Motor neuron (in vitro differentiated cells): ENCODE measurements around the gene PRKACA. TPM values are rescaled to one million over a fixed set of nuclear protein-coding genes. Genes with fewer than 3 reads are reported as not detected.
A peak's percentile ranks its signal among the peaks of the same experiment; 100 is the strongest.
"Not testable (repeated sequence)": the region's sequence is repeated elsewhere in the genome, so short reads cannot be mapped to it uniquely, and the experiment has no call there.

Experiments
- ATAC-seq, 8 experiments: fragments of 200-7000 bp; cut with Tn5 transposase; replicated peaks in 6 of 8; 2 replicates each; pipeline ENCODE4 v1.8.0; 2021; ENCODE audit warnings: mild to moderate bottlenecking in 8 of 8, moderate library complexity in 8 of 8
- H3K27ac ChIP-seq, 2 donors: fragments of 250-450 bp; sonication (Bioruptor Pico); 2 replicates each; pipeline ENCODE4 v1.9.0; 2021; ENCODE audit warnings: antibody characterized with exemption in 2 of 2, mild to moderate bottlenecking in 2 of 2, moderate library complexity in 1 of 2
- H3K4me1 ChIP-seq, 2 donors: fragments of 250-450 bp; sonication (Bioruptor Pico); replicated peaks in 1 of 2; 2 replicates each; pipeline ENCODE4 v1.6.1; 2021; ENCODE audit warnings: antibody characterized with exemption in 2 of 2, mild to moderate bottlenecking in 2 of 2, moderate library complexity in 1 of 2
- H3K4me3 ChIP-seq, 5 donors: fragments of 250-450 bp; sonication (Bioruptor Pico); 2 replicates each; pipeline ENCODE4 v1.9.0; 2021; ENCODE audit warnings: antibody characterized with exemption in 5 of 5, mild to moderate bottlenecking in 5 of 5, moderate library complexity in 4 of 5
- WGBS, 10 experiments: fragments of 450-650 bp; shearing (Covaris generic); methylation state at CpG; one replicate each; pipeline ENCODE4 v1.0.0; 2022; 5-methylcytosine and 5-hydroxymethylcytosine counted together
- in situ Hi-C, 9 experiments: fragments of 400-800 bp; cut with MboI; loops; one replicate each; pipeline ENCODE4 v1.15.0; 2021; ENCODE audit warnings: low sequenced_read_pairs in 9 of 9, low pct_unique_long_range_greater_than_20kb in 2 of 9; ENCODE audit not compliant: unreplicated experiment in 9 of 9
- total RNA-seq, 8 experiments: library from RNA; unstranded; fragments of 300-600 nt; gene quantifications; 2 replicates each; pipeline versions ENCODE4 v1.2.3 to v1.2.4, GENCODE V29; 2022

Gene PRKACA
- total RNA-seq, 8 experiments from 2014 or later, result 15.9 to 51.5 (median 31.9) TPM

GRCh38 chr19:14053500-14053899, 64.1 kb downstream of the PRKACA start:
- Histone ChIP-seq H3K4me1 (peaks cover 0 to 4% of the 10 kb centered on the region in 2 donors), H3K4me3 (no peak overlapping the region), H3K27ac (no peak overlapping the region)
- no peak for ATAC-seq
- in situ Hi-C loops, result loop anchor here in 6 of 9 experiments (25.0 kb wide), 2 partner anchors 166 to 466 kb away; partner anchors contain the start of gene NANOS3 (in 6 of the 6)
- 100% methylated on average over 2 to 3 of the region's 11 CpGs; no CpG with 5 or more reads in 8 of the 10 experiments for WGBS, 10 experiments

DNA sequence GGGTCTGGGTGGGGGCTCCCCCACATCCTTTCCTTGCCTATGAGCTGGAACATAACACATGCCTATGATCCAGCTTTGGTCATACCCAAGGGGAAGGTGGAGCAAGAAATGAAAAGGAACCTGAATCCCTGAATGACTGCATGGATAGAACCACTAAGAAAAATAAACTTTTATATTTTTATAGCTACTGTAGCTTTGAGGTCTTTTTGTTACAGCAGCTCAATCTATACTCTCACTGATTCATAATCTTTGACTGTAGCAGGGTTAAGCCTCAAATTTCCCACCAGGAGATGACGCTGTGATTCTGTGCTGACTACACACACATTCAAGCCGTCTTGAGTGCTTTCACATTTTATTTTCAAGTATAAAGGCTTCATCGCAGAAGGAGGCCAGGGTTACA, 64.5 kb downstream of the PRKACA start:
- in situ Hi-C loops, result loop anchor here in 6 of 9 experiments (25.0 kb wide), 2 partner anchors 166 to 466 kb away; partner anchors contain the start of gene NANOS3 (in 6 of the 6)
- WGBS, 10 experiments, result 80 to 100% (median 94%) methylated on average over 1 to 3 of the region's 3 CpGs; no CpG with 5 or more reads in 3 of the 10 experiments

GRCh38 chr19:14052470-14052869, 65.1 kb downstream of the PRKACA start:
- no peak overlapping the region for H3K27ac ChIP-seq
- no peak for ATAC-seq
- H3K4me1 ChIP-seq, result no peaks in the 10 kb centered on the region
- in situ Hi-C loops, result loop anchor here in 6 of 9 experiments (25.0 kb wide), 2 partner anchors 165 to 465 kb away; partner anchors contain the start of gene NANOS3 (in 6 of the 6)
- H3K4me3 ChIP-seq, result no peak overlapping the region
- 57 to 85% (median 69%) methylated on average over 1 to 5 of the region's 6 CpGs; no CpG with 5 or more reads in 6 of the 10 experiments for WGBS, 10 experiments

More for the DNA sequence above, 64.5 kb downstream of the PRKACA start:
- Histone ChIP-seq H3K4me1 (peaks cover 0 to under 1% of the 10 kb centered on the region in 2 donors), H3K27ac (no peak overlapping the region), H3K4me3 (no peak overlapping the region)
- ATAC-seq, result no peak

GRCh38 chr19:14051980-14052379, 65.6 kb downstream of the PRKACA start:
- no CpG with 5 or more reads among the region's 9 CpGs for WGBS, 10 experiments
- in situ Hi-C loops, result loop anchor here in 6 of 9 experiments (25.0 kb wide), 2 partner anchors 165 to 465 kb away; partner anchors contain the start of gene NANOS3 (in 6 of the 6)
- Histone ChIP-seq H3K4me1 (no peaks in the 10 kb centered on the region), H3K4me3 (no peak overlapping the region), H3K27ac (no peak overlapping the region)
- no peak for ATAC-seq

GRCh38 chr19:14050961-14051360, 66.6 kb downstream of the PRKACA start:
- H3K27ac ChIP-seq, H3K4me1 ChIP-seq, H3K4me3 ChIP-seq, ATAC-seq: not testable (repeated sequence)
- 40 to 89% (median 59%) methylated on average over 1 to 3 of the region's 11 CpGs; no CpG with 5 or more reads in 6 of the 10 experiments for WGBS, 10 experiments
- in situ Hi-C loops, result loop anchor here in 6 of 9 experiments (25.0 kb wide), 2 partner anchors 164 to 464 kb away; partner anchors contain the start of gene NANOS3 (in 6 of the 6)

- in situ Hi-C loops, result loop anchor here in 6 of 9 experiments (25.0 kb wide), 2 partner anchors 163 to 463 kb away; partner anchors contain the start of gene NANOS3 (in 6 of the 6)
These were observed 67.0 kb downstream of the PRKACA start for GRCh38 chr19:14050512-14050911.

GRCh38 chr19:14048443-14049153, 69.0 kb downstream of the PRKACA start:
- peak in 3 of 8 experiments; percentile 77 to 79 (median 78) for ATAC-seq
- Histone ChIP-seq H3K27ac (no peak overlapping the region), H3K4me3 (no peak overlapping the region), H3K4me1 (no peaks in the 10 kb centered on the region)
- in situ Hi-C loops, result no loop called here
- WGBS, 10 experiments, result 60 to 100% (median 78%) methylated on average over 1 to 3 of the region's 8 CpGs; no CpG with 5 or more reads in 4 of the 10 experiments

More at GRCh38 chr19:14050512-14050911, 67.0 kb downstream of the PRKACA start:
- no peak for ATAC-seq
- no peaks in the 10 kb centered on the region for H3K4me1 ChIP-seq
- 80 to 100% (median 90%) methylated on average over 1 to 3 of the region's 4 CpGs; no CpG with 5 or more reads in 1 of the 10 experiments for WGBS, 10 experiments
- no peak overlapping the region for H3K4me3 ChIP-seq
- no peak overlapping the region for H3K27ac ChIP-seq

DNA sequence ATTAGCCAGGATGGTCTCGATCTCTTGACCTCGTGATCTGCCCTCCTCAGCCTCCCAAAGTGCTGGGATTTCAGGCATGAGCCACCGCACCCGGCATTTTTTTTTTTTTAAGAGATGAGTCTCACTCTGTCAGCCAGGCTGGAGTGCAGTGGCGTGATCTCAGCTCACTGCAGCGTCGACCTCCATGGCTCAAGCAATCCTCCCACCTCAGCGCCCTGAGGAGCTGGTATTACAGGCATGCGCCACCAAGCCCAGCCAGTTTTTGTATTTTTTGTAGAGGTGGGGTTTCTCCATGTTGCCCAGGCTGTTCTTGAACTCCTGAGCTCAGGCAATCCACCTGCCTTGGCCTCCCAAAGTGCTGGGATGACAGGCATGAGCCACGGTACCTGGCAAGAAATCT, 69.7 kb downstream of the PRKACA start:
- ATAC-seq, H3K4me3 ChIP-seq, H3K4me1 ChIP-seq, H3K27ac ChIP-seq, in situ Hi-C loops: not testable (repeated sequence)
- 68 to 100% (median 90%) methylated on average over 1 to 5 of the region's 10 CpGs; no CpG with 5 or more reads in 1 of the 10 experiments for WGBS, 10 experiments

- H3K4me3 ChIP-seq, in situ Hi-C loops: not testable (repeated sequence)
These were observed 74.6 kb downstream of the PRKACA start for GRCh38 chr19:14042659-14043608.

More at GRCh38 chr19:14042659-14043608, 74.6 kb downstream of the PRKACA start:
- peak in 7 of 8 experiments; percentile 37 to 99 (median 78) for ATAC-seq
- 0 to 100% (median 21%) methylated on average over 1 to 11 of the region's 19 CpGs; no CpG with 5 or more reads in 2 of the 10 experiments for WGBS, 10 experiments
- not testable (repeated sequence) for H3K27ac ChIP-seq, H3K4me1 ChIP-seq

Other genes starting within 250 kb of the PRKACA start
- 10 to 100 TPM in 1 of 8 experiments, 1 to 10 TPM in 5, not detected in 2; 1.4 to 14.9 (median 3.7) TPM for gene NANOS3, start 240.6 kb downstream of the PRKACA start, total RNA-seq
- gene BRME1, start 211.6 kb downstream of the PRKACA start, total RNA-seq, result 1 to 10 TPM in 7 of 8 experiments, under 1 TPM in 1; 0.51 to 5.2 (median 3.2) TPM
- 10 to 100 TPM in 4 of 8 experiments, 1 to 10 TPM in 4; 7.6 to 32.5 (median 10.1) TPM for gene CC2D1A, start 211.6 kb downstream of the PRKACA start, total RNA-seq
- 1 to 10 TPM in 3 of 8 experiments, under 1 TPM in 5; 0.16 to 1.4 (median 0.89) TPM for gene PODNL1, start 179.3 kb downstream of the PRKACA start, total RNA-seq
- 10 to 100 TPM in 7 of 8 experiments, 1 to 10 TPM in 1; 8.4 to 46.5 (median 22.9) TPM for gene DCAF15, start 165.3 kb downstream of the PRKACA start, total RNA-seq
- gene RFX1, start 111.4 kb downstream of the PRKACA start, total RNA-seq, result 10 to 100 TPM in 4 of 8 experiments, 1 to 10 TPM in 4; 1.9 to 21.2 (median 8.7) TPM
- gene RLN3, start 89.6 kb downstream of the PRKACA start, total RNA-seq, result not detected
- 1 to 10 TPM; 1.0 to 4.5 (median 2.0) TPM for gene IL27RA, start 86.0 kb downstream of the PRKACA start, total RNA-seq
- 1 to 10 TPM in 6 of 8 experiments, under 1 TPM in 2; 0.22 to 5.3 (median 1.9) TPM for gene PALM3, start 55.7 kb downstream of the PRKACA start, total RNA-seq
- gene MISP3, start 45.0 kb downstream of the PRKACA start, total RNA-seq, result 1 to 10 TPM in 7 of 8 experiments, under 1 TPM in 1; 0.51 to 7.6 (median 2.1) TPM
- gene C19orf67, start 32.0 kb downstream of the PRKACA start, total RNA-seq, result 1 to 10 TPM in 2 of 8 experiments, under 1 TPM in 5, not detected in 1; 0.21 to 2.6 (median 0.46) TPM
- 10 to 100 TPM; 14.1 to 51.5 (median 39.2) TPM for gene SAMD1, start 27.0 kb downstream of the PRKACA start, total RNA-seq
- 10 to 100 TPM in 3 of 8 experiments, 1 to 10 TPM in 2, under 1 TPM in 3; 0.54 to 21.5 (median 1.2) TPM for gene ASF1B, start 18.8 kb upstream of the PRKACA start, total RNA-seq
- gene ADGRL1, start 88.4 kb upstream of the PRKACA start, total RNA-seq, result 10 to 100 TPM; 26.8 to 40.7 (median 33.2) TPM